GM12878 (cell line): Measurements from ENCODE around the gene EFCAB8. TPM values are rescaled to one million over a fixed set of nuclear protein-coding genes. Genes with fewer than 3 reads are reported as not detected.

Experiments
- ATAC-seq: fragments of 200-7000 bp; cut with Tn5 transposase; 3 replicates; pipeline ENCODE4 v1.9.1; 2020; ENCODE audit warnings: mild to moderate bottlenecking, moderate library complexity
- BruUV-seq: library from RNA; stranded (reverse); fragments of 400-500 nt; replicated peaks from 2 replicates; lab custom pipeline; 2021; lab: Mats Ljungman, UMichigan
- CTCF ChIA-PET: fragments of 300-600 bp; sonication (Branson Sonifier 250); formaldehyde crosslinking; extraction: SDS; loops from one replicate; lab custom pipeline; 2021; ENCODE audit warnings: inconsistent platforms; lab: Yijun Ruan, JAX
- POLR2A ChIA-PET: fragments of 350-600 bp; formaldehyde crosslinking; extraction: SDS; loops from one replicate; lab custom pipeline; 2021; ENCODE audit warnings: inconsistent platforms; lab: Charles Lee
- RAD21 ChIA-PET: fragments of 300-600 bp; sonication (Branson Sonifier 250); formaldehyde crosslinking; loops from one replicate; lab custom pipeline; 2023; ENCODE audit warnings: antibody characterized with exemption; ENCODE audit not compliant: unreplicated experiment; lab: Charles Lee
- SMC1A ChIA-PET: fragments of 300-600 bp; sonication (Branson Sonifier 250); formaldehyde crosslinking; loops from one replicate; lab custom pipeline; 2023; ENCODE audit not compliant: unreplicated experiment, uncharacterized antibody; lab: Charles Lee
- DNase-seq: peaks from one replicate; pipeline ENCODE4 v3.0.0-alpha.2; 2011; ENCODE audit warnings: low read depth, low spot score
- FAIRE-seq: peaks from 3 replicates; lab custom pipeline; 2011; peaks lifted over from hg19 to GRCh38; lab: Jason Lieb, UNC
- H2AFZ ChIP-seq: 2 replicates; pipeline ENCODE4 v1.6.0; 2011; ENCODE audit warnings: low read depth, low read length, control low read depth; ENCODE audit not compliant: control insufficient read depth
- H3K27ac ChIP-seq: 2 replicates; pipeline ENCODE4 v1.5.1; 2011; ENCODE audit warnings: control low read depth; ENCODE audit not compliant: control insufficient read depth, insufficient read depth
- H3K27me3 ChIP-seq, 2 experiments: replicated peaks in 1 of 2; 2 replicates each; pipeline versions ENCODE4 v1.6.0 to v1.6.1; 2011; ENCODE audit warnings: low read length in 1 of 2; ENCODE audit not compliant: control insufficient read depth in 2 of 2, insufficient read depth in 2 of 2
- H3K36me3 ChIP-seq, 2 experiments: 2 replicates each; pipeline ENCODE4 v1.5.1; 2011; ENCODE audit warnings: low read length in 1 of 2; ENCODE audit not compliant: control insufficient read depth in 2 of 2, insufficient read depth in 2 of 2
- H3K4me1 ChIP-seq: 2 replicates; pipeline ENCODE4 v1.6.1; 2011; ENCODE audit warnings: mild to moderate bottlenecking, low read length, moderate library complexity, mixed read lengths; ENCODE audit not compliant: control insufficient read depth, insufficient read depth
- H3K4me2 ChIP-seq: 2 replicates; pipeline ENCODE4 v1.6.0; 2011; ENCODE audit warnings: control low read depth; ENCODE audit not compliant: control insufficient read depth, insufficient read depth
- H3K4me3 ChIP-seq: fragments of 200-600 bp; sonication (generic); 2 replicates; pipeline ENCODE4 v1.5.1; 2016
- H3K79me2 ChIP-seq: 2 replicates; pipeline ENCODE4 v1.6.0; 2011; ENCODE audit warnings: low read length; ENCODE audit not compliant: control insufficient read depth, insufficient read depth
- H3K9ac ChIP-seq: 2 replicates; pipeline ENCODE4 v1.8.0; 2011; ENCODE audit warnings: low read length, control low read depth, mixed read lengths; ENCODE audit not compliant: control insufficient read depth, insufficient read depth
- H3K9me3 ChIP-seq: replicated peaks from 3 replicates; pipeline ENCODE4 v1.5.1; 2011; ENCODE audit warnings: mild to moderate bottlenecking, low read length; ENCODE audit not compliant: control insufficient read depth, insufficient read depth
- H4K20me1 ChIP-seq: 2 replicates; pipeline ENCODE4 v1.6.0; 2011; ENCODE audit not compliant: control insufficient read depth, insufficient read depth
- CBFB ChIP-seq: IDR thresholded peaks from 2 replicates; pipeline ENCODE4 v1.6.1; 2016; ENCODE audit warnings: antibody characterized with exemption, low read depth
- CEBPZ ChIP-seq: fragments of 150-350 bp; IDR thresholded peaks from 2 replicates; pipeline ENCODE4 v1.6.1; 2016; ENCODE audit warnings: low read depth, low read length
- MXI1 ChIP-seq: fragments of 150-350 bp; IDR thresholded peaks from 2 replicates; pipeline ENCODE4 v1.6.1; 2011; ENCODE audit warnings: low read depth, mild to moderate bottlenecking, inconsistent platforms, low read length, improper control_type of control experiment
- MYB ChIP-seq: fragments of 150-350 bp; IDR thresholded peaks from 2 replicates; pipeline ENCODE4 v1.6.1; 2014; ENCODE audit warnings: mild to moderate bottlenecking, low read depth, low read length, borderline replicate concordance
- MYC ChIP-seq: IDR thresholded peaks from 2 replicates; pipeline ENCODE4 v1.6.1; 2011; ENCODE audit warnings: mild to moderate bottlenecking, low read length, moderate library complexity, inconsistent platforms; ENCODE audit not compliant: insufficient read depth, insufficient replicate concordance, insufficient read length, severe bottlenecking
- NFYA ChIP-seq: IDR thresholded peaks from 2 replicates; pipeline ENCODE4 v1.6.1; 2011; ENCODE audit warnings: low read depth, mild to moderate bottlenecking, low read length, improper control_type of control experiment, borderline replicate concordance
- POU2F2 ChIP-seq: IDR thresholded peaks from 3 replicates; pipeline ENCODE4 v1.6.1; 2011; ENCODE audit warnings: low read depth, mild to moderate bottlenecking, low read length, borderline replicate concordance
- RCOR1 ChIP-seq: conservative IDR thresholded peaks from 2 replicates; pipeline ENCODE4 v1.6.1; 2012; ENCODE audit warnings: low read depth, low read length, improper control_type of control experiment
- SKIL ChIP-seq: fragments of 450-650 bp; IDR thresholded peaks from 2 replicates; pipeline ENCODE4 v1.6.1; 2017; ENCODE audit warnings: mild to moderate bottlenecking, low read depth, inconsistent platforms; ENCODE audit not compliant: poor library complexity, severe bottlenecking
- SP1 ChIP-seq: IDR thresholded peaks from one replicate; pipeline ENCODE4 v1.6.1; 2011; ENCODE audit warnings: low read depth, low read length
- ZNF24 ChIP-seq: fragments of 450-650 bp; IDR thresholded peaks from 2 replicates; pipeline ENCODE4 v1.6.1; 2017; ENCODE audit warnings: antibody characterized with exemption, mild to moderate bottlenecking
- ZNF274 ChIP-seq: IDR thresholded peaks from one replicate; pipeline ENCODE4 v1.8.0; 2011; ENCODE audit not compliant: insufficient read length, insufficient read depth
- ZNF592 ChIP-seq: fragments of 450-650 bp; IDR thresholded peaks from 2 replicates; pipeline ENCODE4 v1.6.1; 2017; ENCODE audit warnings: mild to moderate bottlenecking, moderate library complexity
- WGBS: methylation state at CpG from one replicate; pipeline ENCODE4 v1.1.6; 2016; ENCODE audit warnings: low lambda C conversion rate; ENCODE audit not compliant: insufficient replicate concordance, insufficient coverage; ENCODE audit errors: missing lambda C conversion rate; 5-methylcytosine and 5-hydroxymethylcytosine counted together
- in situ Hi-C: fragments of 300-500 bp; cut with MboI; formaldehyde crosslinking; loops from 9 replicates; pipeline ENCODE4 v1.14.3; 2018; ENCODE audit warnings: mixed read lengths
- intact Hi-C: fragments of 100-400 bp; cut with micrococcal nuclease; formaldehyde crosslinking; loops from one replicate; pipeline ENCODE4 v1.14.2; 2022; ENCODE audit not compliant: unreplicated experiment
- polyA plus RNA-seq, 11 experiments: library from polyadenylated mRNA; depleted of rRNA in 4 of 11; unstranded in 6 of 11; stranded (reverse) in 5 of 11; fragments of >200 nt; fragmentation: Nextera tagmentation in 4 of 11; fragmentation: Illumina TruSeq in 1 of 11; extraction: Ambion mirVana in 4 of 11; extraction: Trizol in 1 of 11; gene quantifications; 1 replicate in 1 of 11; 2 replicates in 10 of 11; pipeline versions ENCODE4 v1.2.1 to v1.2.3, GENCODE V29; 2011 to 2016; ENCODE audit warnings: inconsistent platforms in 2 of 11, missing spikeins in 2 of 11, low read depth in 1 of 11
- total RNA-seq, 4 experiments: library from RNA; depleted of rRNA in 3 of 4; stranded (reverse); fragments of >200 nt in 3 of 4; fragmentation: Illumina TruSeq in 1 of 4; extraction: Trizol in 1 of 4; gene quantifications; 2 replicates each; pipeline versions ENCODE4 v1.2.1 to v1.2.3, GENCODE V29; 2013 to 2021

The EFCAB8 gene
- total and polyA plus RNA-seq, 10 of the 15 experiments (the other 5 are each of a cell fraction or from before 2014, with no cell fraction given) = 0.04 to 0.18 (median 0.06) TPM; not detected in 4

GRCh38 chr20:32828029-32828680 is 30.6 kb upstream of the EFCAB8 start:
- no peaks in the 10 kb centered on the region for H3K9me3 ChIP-seq
- RAD21 ChIA-PET = interaction anchor here (1.5 kb wide), 1 partner anchor 15 kb away, joined by 3 read pairs; no protein-coding TSS in a partner anchor
- intact Hi-C loops = no loop called here
- H3K9ac ChIP-seq = no peak overlapping the region
- peaks cover 8 to 20% of the 10 kb centered on the region in 2 experiments; a peak in 3 of 4 replicates for H3K36me3 ChIP-seq
- in situ Hi-C loops = no loop called here
- 97% methylated on average over 4 of the region's 4 CpGs for whole genome bisulfite sequencing
- no peak for ATAC-seq
- DNase-seq = no peak
- peaks cover 7% of the 10 kb centered on the region for H4K20me1 ChIP-seq
- no peaks in the 10 kb centered on the region for H3K27me3 ChIP-seq
- H3K27ac ChIP-seq = no peak overlapping the region
- CTCF ChIA-PET = interaction anchor here (1.3 kb wide), 1 partner anchor 38 kb away, joined by 7 read pairs; no protein-coding TSS in a partner anchor
- no peak overlapping the region for H2AFZ ChIP-seq
- H3K4me2 ChIP-seq = no peak overlapping the region
- no peak overlapping the region for H3K4me3 ChIP-seq
- SMC1A ChIA-PET = interaction anchor here (0.6 kb wide), 1 partner anchor 342 kb away, joined by 3 read pairs; no protein-coding TSS in a partner anchor
- peaks cover 49% of the 10 kb centered on the region for H3K79me2 ChIP-seq
- no peak for FAIRE-seq
- no peaks in the 10 kb centered on the region for H3K4me1 ChIP-seq
- POLR2A ChIA-PET = interaction anchor here (0.6 to 1.3 kb wide), 2 partner anchors 41 to 201 kb away, joined by 3 to 4 read pairs; no protein-coding TSS in a partner anchor
- TSS peak; percentile 39 for BruUV-seq
- TF ChIP-seq SKIL (no peak), POU2F2 (no peak), MYC (no peak), MXI1 (no peak), SP1 (no peak), CEBPZ (no peak), ZNF592 (no peak), NFYA (no peak), ZNF24 (no peak), MYB (no peak), RCOR1 (no peak), CBFB (no peak), ZNF274 (no peak)
